NCI-H460 (cell line): ENCODE results near the gene LGI4. TPM values are rescaled to one million over a fixed set of nuclear protein-coding genes. Genes with fewer than 3 reads are reported as not detected.
"Not testable (repeated sequence)": the region's sequence is repeated elsewhere in the genome, so short reads cannot be mapped to it uniquely, and the experiment has no call there.

Source experiments
- DNase-seq: peaks from one replicate; pipeline ENCODE4 v3.0.0-alpha.2; 2016; ENCODE audit warnings: low read depth; ENCODE audit errors: extremely low read depth
- total RNA-seq: library from RNA; depleted of rRNA; stranded (reverse); fragments of >200 nt; shearing (Covaris generic); gene quantifications from 2 replicates; pipeline ENCODE4 v1.2.3, GENCODE V29; 2014

LGI4 gene
- total RNA-seq, 1 experiment from 2014 or later, result 0.12 TPM

DNA sequence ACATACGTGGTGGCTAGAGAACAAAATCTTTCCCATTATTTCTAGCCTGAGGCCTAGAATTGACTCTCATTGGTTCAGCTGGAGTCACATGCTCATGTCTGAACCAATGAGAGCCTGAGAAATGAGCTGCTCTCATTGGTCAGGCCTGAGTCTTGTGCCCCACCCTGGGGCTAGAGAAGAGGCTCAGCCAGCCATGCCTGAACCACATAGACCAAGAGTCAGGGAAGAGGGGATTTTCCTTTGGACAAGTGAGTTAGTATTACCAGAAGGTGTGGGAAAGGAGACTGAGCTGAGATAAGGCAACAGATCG lies 26.5 kb upstream of the LGI4 start:
- no peak for DNase-seq

DNA sequence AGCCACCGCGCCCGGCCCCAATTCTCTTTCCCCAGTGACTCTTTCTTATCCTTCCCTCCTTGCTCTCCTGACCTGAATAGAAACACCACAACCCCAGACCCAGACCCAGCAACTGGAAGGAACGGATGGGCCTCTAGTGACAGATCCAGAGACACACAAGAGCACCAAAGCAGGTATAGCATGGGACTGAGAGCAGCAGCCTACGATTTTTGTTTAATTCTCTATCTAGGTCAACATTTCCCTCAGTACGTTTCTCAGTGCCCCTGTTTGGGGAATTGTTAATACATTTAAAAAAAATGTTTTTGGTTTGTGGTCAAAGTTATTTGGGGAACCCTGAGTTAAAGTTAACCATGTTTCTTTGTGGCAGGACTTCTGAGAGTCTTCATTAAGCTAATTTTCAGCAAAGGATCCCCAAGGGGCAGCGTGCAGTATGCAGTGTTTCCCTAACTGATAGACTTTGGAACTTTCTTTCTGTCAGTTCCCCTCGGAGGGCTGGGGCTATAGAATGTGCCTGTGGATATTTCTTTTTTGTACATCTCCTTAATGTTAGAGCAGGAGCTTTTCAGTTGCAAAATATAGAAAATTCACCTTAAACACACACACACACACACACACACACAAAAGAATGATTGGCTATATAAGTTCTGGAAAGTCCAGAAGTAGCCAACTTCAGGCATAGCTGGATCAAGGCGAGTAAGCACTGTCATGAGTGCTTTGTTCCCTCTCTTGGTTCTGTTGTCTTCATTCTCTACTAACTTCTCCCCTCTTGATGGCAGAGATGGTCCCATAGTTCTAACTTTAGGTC lies 26.0 kb upstream of the LGI4 start:
- no peak for DNase-seq

DNA sequence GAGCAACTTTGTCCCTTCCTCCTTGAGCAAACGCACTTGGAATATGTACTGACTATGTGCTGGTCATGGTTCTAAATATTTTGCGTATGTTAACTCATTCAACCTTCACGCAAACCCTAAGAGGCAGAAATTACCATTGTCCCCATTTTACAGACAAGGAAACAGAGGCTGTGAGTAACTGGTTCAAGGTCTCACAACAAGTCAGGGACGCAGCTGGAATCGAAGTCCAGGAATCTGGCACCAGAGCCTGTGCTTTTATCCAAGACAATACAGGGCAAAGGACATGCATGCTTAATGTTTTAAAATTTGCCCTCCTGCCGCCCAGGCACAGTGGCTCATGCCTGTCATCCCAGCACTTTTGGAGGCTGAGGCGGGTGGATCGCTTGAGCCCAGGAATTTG lies 24.7 kb upstream of the LGI4 start:
- no peak for DNase-seq

DNA sequence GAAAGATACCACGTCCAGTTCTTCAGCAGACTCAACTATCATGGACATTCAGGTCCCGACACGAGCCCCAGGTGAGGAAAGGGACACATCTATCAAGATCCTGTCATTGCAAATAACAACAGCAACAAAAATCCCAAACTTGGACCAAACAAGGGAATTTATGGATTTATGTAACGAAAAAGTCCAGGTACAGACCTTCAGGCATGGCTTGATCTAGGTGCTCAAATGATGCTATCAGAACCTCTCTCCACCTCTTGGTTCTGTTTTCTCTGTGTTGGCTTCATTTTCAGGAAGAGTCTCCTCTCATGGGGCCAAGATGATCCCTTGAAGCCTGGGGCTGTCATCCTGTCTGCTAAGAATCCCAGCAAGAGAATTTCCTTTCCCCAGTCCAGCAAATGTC lies 22.6 kb upstream of the LGI4 start:
- no peak for DNase-seq

DNA sequence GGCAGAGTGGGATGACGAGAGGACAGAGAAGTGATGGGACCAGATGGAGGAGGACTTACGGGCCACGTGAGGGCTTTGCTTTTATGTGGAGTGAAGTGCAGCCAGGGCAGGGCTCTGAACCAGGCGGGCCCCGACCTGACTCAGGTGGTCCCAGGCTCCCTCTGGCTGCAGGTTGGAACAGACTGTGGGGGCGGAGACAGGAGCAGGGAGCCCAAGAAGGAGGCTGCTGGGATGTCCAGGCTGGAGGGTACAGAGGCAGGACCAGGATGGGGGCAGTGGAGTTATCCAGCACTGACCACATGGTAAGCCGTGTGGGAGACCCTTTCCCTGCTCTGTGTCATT lies 21.8 kb upstream of the LGI4 start:
- DNase-seq, result no peak

DNA sequence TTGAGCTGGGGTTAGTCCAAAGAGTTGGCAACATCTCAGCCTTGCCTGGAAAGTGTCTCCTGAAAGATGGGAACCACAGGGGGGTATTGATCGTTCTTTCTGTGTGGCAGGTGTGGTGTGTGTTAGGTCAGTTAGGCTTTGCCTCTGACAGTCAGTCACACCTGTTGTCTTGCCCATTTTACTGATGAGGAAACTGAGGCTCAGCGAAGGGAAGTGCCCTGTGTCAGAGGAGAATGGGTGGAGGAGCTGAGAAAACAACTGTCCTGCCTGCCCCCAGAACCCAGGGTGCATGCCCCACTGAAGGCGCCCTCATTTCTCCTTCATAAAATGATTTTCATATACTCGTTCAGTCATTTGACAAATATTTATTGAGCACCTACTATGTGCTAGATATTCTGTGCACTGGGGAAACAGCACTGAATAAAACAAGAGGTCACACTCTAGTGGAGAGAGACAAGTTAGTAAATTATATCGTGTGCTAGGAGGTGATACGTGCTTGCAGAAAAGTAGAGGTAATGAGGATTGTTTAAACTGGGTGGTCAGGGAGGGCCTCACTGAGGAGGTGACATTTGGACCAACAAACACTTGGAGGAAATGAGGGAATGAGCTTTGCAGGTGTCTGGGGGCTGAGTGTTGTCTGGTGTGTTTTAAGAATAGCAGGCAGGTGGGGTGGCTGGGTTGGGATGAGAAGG lies 21.3 kb upstream of the LGI4 start:
- DNase-seq, result no peak

DNA sequence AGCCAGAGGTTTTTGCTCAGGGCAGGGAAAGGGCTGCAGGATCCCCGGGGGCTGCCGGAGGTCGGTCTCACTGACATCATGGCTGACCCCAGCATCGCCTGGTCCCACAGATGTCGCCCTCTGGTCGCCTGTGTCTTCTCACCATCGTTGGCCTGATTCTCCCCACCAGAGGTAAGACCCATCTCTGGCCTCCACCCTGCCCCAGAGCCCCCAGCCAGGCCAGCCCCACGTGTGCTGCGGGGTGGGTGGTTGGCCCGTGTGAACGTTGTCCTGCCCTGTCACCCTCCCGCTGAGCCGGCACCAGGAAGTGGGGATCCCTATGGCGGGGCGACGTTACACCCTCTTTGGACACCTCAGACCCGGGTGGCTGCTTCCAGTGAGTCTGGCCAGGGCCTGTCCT lies 20.6 kb upstream of the LGI4 start:
- DNase-seq, result no peak

DNA sequence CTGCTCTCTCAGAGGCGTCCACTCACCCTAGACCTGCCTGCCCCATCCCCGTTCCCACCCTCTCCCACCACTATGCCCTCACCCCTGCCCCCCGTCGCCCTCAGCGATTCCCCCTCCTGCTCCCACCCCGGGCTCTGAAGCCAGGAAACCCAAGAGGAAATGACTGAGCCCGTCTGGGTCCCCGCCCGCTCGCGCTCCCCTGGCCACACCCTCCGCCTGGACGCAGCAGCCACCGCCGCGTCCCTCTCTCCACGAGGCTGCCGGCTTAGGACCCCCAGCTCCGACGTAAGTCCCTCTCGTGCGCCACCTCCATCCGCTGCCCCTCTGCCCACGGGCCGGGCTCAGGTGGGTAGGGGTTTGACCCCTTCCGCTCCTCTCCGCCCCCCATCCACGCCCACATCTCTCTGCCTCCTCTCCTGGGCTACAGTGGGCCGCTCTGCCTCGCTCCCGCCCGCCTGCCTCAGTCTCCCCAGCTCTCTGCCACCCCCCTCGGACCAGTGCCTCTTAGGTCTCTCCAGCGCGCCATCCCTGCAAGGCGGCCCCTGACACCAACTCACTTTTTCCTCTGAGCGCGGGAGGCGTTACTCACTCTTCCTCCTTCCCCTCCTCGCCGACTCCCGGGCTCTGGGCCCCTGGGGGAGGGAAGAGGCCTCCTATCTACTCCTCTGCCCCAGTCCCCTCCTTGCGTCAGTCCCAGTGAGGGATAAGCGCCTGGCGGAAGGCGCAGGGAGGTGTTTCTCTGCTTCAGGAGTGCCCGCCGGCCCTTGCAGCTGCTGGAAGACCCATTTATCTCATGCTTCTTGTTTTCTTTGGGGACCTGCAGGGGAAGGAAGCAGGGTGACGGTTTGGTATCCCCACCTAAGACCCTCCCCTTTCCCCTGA lies 19.9 kb upstream of the LGI4 start, which contains the start of gene FXYD5:
Gene FXYD5 (plus strand): TSS at position 211 of the 882 bp plus-strand sequence. CDS start 816 bp downstream, outside the sequence.
- DNase-seq, result peak; percentile 30

DNA sequence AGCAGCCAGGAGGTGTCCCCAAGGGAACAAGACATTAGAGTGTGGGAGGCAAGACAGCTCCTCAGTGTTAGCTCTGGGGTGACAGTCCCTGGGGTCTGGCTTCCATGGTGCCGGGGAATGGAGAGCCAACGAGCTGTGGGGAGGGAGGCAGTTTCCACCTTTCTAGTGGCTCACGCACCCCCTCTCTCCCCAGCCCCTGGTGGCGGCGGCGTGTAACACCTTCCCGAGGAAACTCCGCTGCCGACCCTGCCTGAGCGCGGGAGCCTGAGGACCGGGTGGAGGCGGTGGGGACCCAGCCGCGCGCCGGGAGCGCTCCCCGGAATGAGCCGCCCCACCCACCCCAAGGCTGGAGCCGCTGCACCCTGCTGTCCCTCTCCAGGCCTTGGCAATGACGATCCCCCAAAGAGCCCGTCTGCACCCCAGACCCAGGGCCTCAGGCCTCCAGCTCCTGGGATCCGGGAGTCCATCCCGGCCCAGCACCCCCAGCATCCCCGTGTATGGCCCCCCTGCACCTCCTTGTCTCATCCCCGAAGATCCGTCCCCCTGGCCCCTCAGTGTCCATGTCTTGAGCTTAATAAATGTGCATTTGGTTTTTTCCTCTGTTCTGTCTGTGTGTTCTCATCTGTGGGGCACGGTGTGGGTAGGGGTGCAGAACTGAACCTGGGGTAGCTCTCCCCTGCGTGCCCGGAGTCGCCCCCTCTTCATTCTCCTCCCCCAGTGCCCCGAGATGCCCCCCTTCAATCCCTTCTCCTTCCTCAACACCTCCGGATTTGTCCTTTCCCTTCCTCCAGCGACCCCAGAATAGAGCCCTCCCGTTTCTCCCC lies 19.1 kb upstream of the LGI4 start:
- peak; percentile 30 for DNase-seq

DNA sequence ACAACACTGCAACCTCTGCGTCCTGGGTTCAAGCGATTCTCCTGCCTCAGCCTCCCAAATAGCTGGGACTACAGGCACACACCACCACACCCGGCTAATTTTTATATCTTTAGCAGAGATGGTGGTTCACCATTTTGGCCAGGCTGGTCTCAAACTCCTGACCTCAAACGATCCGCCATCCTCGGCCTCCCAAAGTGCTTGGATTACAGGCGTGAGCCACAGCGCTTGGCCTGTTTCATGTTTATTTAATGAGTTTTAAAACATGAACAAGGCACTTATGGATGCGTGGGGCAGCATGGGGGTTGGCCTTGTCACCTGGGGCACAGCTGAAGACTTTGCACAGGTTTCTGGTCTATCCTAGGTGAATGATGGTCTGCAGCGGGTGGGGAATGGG lies 18.3 kb upstream of the LGI4 start:
- DNase-seq, result not testable (repeated sequence)

DNA sequence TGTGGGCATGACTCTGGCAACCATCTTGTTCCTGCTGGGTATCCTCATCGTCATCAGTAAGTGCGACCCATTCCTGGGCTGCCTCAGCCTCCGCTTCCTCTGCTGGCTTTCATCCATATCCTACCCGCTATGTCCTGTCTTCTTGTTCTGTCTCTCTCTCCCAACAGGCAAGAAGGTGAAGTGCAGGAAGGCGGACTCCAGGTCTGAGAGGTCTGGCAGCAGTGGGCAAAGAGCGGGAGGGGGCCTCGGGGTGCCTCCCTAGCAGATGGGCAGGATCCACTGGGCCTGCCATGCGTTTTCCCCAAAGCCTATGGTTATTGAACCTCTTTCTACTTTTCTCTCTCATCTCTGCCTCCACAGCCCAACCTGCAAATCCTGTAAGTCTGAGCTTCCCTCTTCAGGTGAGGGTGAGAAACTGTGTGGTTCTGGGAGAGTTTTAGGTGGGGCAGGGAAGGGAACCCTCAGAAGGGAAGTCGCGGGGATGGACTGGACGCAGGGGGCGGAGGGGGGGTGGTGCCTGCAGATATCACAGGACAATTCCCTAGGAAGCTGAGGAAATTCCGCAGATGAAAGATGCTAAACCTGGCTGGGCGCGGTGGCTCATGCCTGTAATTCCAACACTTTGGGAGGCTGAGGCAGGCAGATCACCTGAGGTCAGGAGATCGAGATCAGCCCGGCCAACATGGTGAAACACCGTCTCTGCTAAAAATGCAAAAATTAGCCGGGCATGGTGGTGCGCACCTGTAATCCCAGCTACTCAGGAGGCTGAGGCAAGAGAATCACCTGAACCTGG lies 16.6 kb upstream of the LGI4 start:
- no peak for DNase-seq

DNA sequence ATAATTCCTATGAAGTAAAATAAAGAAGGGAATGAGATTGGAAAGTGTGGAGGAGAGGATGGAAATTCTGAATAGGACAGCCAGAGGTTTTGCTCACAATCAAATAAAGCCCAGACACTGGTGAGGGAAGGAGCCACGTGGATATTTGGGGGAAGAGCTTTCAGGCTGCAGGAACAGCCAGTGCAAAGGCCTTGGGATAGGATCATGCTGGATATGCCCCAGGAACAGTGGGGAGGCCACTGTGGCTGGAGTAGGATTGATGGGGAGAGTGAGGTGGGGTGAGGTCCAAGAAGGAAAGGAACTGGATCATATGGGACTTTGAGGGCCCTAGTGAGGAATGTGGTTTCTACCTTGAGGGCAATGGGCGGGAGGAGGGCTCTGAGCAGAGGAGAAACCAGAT lies 15.6 kb upstream of the LGI4 start:
- DNase-seq, result no peak

DNA sequence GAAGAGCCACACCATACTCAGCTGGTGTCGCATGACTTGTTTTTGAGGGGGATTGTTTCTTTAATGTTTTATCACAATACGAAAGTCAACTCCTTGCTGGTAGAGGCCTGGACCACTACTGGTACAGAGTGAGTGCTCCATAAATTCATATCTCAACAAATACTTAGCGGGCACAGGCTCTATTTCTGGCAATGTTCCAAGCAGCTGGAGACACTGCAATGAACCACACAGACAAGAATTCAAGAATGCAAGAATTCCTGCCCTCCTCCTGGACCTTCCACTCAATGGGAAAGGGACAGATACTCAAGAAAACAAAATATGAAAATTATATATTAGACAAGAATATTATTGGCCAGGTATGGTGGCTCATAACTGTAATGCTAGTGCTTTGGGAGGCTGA lies 14.6 kb upstream of the LGI4 start:
- no peak for DNase-seq

DNA sequence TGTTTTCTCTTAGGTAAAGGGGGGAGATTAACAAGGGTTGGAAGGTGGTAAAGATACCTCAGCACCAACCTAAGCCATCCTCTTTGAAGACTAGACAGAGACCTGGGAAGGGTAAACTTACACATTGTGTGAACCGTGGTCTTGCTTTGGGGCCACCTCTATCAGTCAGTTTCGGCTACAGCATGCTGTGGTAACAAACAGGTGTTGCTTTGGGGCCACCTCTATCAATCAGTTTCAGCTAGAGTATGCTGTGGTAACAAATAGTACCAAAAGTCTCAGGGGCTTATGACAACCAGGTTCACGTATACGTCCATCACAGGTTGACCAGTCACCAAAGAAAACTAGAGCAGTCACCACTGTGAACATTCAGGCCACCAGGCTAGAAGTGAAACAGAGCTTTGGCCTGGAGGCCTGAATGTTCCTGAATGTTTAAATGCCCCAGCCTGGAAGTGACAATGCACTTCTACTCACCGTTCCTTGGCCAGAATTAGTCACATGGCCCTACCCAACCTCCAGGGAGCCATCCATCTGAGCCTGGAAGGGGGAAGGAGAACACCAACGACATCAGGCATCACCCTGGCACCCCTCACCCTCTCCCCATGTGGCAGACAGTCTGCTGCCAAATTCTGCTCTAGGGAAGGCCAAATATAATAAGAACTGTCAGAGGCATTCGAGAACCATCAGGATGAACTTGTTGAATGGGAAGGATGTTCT lies 12.0 kb upstream of the LGI4 start:
- DNase-seq, result no peak

DNA sequence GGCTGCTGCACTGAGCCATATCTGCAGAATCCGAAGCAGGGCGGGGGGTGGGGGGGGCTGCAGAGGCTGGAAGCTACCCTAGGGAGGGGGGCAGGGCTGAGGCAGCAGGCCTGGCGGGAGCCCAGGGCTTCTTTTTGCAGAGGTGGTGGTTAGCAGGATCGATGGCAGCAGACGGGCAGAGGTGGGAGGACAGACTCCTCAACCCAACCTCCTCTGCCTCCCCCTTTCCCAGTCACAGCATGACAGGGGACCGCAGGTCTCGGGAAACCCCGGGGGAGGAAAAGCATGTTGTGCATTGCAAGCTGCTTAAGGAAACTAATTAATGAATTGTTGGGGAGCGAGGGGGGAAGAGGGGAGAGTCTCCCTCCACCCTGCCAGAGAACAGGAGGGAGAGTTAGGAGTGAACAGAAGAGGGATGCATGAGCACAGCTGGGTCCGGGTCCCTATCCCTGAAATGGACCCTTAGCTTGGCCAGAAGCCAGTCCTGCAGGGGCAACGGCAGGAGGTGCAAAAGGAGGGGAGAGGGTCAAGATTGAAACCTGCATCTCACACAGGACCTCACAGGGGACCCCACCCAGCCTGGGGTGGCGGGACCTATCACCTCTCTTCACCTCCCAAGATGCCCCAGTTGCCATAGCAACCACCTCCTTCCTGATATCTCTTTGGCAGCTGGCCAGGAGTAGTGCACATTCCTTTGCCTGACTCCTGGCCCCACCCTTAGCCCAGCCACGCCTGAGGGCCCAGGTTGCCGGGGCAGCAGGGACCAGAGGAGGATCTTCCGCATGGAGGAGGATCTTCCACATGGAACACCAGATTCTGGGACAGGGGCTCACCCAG lies 10.0 kb upstream of the LGI4 start:
- DNase-seq, result no peak

DNA sequence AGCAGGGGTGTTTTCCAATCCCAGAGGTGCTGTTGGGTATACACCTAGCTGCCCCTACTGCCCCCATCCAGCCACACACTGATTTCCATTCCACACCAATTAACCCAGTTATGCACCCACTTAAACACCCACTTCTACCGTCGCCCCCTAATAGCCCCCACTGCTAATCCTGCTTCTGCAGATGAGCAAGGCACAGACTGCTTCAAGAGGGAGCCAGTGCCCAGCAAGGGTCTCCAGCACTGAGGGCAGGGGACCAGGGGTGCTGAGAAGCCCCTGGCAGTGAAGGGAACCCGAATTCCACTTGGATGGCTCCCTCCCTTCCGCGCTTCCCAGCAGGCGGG lies 9.4 kb upstream of the LGI4 start:
- DNase-seq, result no peak

DNA sequence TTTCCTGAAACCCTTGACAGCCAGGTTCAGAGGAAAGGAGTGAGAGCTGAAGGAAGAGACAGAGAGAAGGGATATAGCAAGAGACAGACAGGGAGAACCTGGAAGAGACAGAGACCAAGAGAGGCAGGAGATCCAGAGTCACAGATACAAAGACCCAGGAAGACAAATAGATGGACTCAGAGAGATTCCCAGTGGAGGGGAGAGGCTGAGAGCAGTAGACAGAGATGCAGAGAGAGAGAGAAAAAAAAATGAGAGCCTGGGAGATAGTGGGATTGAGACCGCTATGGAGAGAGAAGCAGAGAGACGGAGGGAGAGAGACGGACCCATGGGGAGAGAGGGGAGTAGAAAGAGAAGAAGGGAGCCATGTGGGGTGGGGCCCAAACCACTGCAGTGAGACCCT lies 9.0 kb upstream of the LGI4 start:
- DNase-seq, result no peak

DNA sequence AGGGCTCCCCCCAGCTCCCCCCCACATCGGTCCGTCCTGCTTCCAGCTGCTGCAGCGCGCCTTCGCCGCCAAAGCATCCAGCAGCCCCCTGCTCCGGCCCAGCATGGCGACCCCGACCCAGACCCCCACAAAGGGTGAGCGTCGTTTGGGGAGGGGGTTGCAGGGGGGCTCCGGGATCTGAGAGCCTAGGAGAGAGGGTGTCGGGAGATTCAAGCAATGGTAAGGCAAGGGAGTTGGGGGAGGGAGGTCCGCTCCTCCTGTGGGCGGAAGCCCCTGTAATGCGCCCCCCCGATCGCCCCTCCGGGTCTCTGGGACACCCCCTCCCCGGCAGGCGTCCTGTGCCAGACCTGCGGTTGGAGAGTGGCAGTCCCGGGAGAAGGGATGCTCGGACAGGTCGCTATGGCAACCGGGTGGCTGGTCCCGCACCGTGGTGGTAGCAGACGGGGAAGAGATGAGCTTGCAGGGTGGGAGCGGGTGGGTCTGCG lies 8.4 kb upstream of the LGI4 start, which contains the start of gene FXYD7:
Gene FXYD7 (plus strand): TSS at position 25 of the 485 bp plus-strand sequence. CDS start 79 bp downstream, at position 104.
- no peak for DNase-seq
